Measurements from ENCODE around the gene CHRNA1.

GRCh38 chr2:174702541-174702940, 61.7 kb downstream of the CHRNA1 start:
- TF ChIP-seq CTCF (IDR thresholded peaks at IDR 0.05): no peak
- TF ChIP-seq POLR2A (IDR thresholded peaks at IDR 0.05): no peak

All from adrenal gland (tissue), 5 donors.